ENCODE measurements around the gene C8A.

C8A gene

DNA sequence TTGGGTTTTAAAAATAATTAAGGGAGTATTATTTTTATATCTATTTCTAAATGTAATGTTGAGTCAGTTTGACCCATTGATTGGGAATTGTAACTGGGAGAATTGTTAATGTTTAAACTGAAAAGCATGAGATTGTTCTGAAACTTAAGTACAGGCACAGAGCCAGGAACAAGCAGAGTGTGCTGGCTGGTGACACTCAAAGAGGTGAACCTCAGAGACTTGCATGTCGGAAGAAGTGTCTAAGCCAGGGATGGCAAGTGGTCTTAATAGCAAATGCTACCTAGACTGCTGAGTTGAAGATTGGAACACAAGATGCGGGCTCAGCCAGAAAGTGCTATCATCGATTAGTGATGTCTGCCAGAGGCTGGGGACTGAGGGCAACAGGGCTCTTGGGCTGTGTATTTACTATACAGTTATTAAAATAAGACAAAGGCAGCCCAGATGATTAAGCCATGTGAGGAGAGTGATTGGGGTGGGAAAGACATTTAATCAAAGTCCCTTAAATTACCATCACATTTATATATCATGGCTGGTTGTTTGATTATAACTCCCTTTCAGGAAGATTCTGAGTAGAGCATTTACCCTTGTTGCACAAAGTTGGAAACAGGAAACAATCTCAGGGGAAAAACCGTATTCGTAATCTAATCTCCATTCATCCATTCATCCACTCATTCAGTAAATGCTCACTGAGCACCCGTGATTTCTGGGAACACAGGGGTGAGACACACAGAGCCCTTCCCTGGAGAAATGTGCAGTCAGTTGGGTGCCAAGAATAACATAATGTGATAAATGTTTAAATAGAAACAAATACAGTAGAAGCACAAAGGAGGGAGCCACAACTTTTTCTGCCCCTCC, 42.8 kb downstream of the C8A start:
- no peak for DNase-seq

DNA sequence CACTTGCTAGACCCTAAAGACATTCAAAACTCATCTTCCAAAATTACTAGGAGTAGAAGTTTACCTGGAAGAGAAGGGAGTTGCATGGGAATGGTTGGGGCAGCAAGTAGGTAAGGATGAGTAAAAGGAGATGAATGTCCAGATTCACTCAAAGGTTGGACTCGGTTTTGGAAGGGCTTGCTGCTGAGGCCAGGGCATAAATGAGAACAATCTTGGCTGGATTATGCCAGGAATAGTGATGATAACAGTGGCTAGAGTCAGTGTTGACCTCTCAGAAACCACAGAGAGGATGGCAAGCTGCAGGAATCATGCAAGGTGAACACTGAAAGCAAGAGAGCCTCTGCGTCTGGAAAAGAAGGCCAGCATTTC, 43.4 kb downstream of the C8A start:
- DNase-seq, result no peak

DNA sequence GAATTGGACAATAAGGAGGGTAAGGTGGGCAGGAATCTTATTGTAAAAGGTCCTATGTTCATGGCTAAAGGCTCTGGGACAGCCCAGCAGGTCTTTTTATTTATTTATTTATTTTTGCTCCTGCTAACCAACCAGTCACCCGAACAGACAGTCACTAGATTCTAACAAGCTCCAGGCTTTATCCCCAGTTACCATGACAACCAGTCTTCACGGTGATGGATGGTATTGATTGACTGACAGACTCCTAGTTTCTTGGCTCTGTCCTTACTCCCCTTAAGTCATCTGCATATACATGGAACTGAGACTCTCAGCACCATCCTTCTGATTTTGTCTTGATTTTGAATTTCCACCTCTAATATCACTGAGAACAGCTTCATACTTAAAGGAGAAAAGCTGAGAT, 44.3 kb downstream of the C8A start:
- no peak for DNase-seq

DNA sequence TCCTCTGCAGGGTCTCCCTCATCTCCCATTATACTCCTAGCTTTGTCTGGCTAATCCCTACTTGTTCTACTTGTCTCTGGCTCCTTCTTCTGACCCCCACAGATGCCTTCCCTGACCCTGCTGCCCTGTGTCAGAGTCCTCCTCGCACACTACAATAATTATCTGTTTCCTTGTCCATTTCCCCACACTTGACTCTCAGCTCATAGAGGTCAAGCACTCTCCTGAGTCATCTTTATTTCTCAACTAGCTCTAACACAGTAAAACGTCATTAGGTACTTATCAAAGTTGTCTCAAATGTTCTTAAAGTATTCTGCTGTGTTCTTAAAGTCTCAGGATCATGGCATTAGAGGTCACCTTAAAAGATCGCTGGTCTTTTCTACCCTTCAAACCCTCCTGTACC, 47.1 kb downstream of the C8A start:
- no peak for DNase-seq

DNA sequence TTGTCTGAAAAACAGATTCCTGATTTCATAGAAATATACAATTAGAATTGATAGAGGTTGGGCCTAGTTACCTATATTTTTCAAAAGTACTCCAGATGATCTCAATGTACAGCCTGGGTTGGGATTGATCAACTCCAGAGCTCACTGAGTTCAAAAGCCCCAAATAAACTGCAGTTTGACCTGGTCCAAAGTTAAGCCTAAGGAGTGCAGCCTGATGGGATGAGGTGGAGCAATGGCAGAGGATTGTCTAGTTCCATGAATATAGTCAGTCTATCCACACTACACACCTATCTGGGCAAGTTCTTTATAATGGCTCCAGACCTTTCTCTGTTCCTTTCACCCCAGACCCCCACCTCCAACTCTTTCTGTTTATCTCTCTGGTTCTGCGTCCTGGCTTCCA, 49.2 kb downstream of the C8A start:
- no peak for DNase-seq

DNA sequence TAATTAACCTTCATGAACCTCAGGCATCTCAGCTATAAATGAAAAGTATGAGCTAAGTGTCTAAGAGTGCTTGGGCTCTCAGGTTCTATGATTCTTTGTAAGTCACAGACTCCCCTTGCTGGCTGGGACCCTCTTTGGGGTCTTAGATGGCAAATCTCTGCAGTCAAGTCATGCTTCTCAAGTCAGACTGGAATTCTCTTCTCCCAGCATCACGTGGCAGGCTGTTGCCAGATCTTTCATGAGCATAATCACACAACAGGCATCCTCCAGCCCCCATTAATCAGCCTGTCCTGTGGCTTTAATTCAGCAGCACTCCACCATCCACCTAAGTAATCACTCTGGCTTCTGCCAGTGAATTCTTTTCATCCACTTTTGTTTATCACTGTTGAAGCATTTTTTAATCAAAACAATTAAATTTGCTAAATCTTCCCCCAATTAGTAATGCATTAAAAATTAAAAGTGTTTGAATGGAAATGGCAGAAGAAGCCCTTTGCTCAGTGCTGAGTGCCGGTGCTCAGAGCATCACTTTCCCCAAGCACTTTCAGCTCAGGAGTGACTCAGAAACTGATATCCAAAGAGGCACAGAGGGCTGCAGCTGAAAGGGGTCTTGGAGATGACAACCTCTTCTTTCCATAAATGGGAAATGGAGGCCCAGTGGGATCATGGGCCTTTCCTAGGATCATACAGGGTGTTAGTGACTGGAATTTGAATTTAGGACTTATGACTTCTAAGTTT, 50.2 kb downstream of the C8A start:
- DNase-seq, result no peak

DNA sequence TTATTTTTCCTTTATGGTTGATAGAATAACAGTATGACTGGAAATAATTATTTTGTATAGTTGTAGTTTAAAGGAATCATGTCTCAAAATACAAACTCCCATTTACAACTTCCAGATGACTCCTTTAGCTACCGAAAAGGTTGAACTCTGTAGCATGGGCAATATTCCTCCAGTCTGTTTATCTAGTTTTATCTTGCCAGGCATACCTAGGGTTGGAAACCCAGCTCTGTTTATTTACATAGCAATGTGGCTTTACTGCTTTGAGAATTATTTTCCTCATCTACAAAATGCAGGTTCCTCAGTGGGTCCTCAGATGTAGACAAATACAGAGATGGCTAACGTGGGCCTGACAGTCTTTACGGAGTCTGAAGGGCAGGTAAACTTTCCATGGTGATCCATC, 51.1 kb downstream of the C8A start:
- no peak for DNase-seq

DNA sequence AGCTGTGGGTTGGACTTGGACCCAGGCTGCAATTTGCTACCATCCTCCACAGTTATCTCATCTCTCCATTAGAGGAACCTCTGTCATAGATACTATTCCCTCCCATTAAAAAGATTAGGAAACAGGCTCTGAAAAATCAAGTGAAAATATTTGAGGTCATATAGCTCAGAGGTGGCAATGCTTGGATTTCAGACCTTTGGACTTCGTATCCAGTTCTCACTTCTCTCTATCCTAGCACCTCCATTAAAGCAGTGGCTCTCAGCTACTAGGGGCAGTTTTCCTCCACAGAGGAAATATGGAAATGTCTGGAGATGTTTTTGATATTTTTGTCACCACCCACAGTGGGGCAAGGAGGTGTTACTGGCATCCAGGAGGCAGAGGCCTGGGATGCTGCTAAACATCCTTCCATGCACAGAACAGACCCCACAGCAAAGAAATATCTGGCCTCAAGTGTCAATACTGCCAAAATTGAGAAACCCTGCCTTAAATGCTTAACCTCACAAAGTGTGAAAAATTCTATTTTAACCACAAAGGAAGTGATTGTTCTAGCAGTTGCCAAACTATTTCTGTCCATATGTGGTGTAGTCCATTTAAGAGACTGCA, 54.1 kb downstream of the C8A start:
- no peak for DNase-seq

DNA sequence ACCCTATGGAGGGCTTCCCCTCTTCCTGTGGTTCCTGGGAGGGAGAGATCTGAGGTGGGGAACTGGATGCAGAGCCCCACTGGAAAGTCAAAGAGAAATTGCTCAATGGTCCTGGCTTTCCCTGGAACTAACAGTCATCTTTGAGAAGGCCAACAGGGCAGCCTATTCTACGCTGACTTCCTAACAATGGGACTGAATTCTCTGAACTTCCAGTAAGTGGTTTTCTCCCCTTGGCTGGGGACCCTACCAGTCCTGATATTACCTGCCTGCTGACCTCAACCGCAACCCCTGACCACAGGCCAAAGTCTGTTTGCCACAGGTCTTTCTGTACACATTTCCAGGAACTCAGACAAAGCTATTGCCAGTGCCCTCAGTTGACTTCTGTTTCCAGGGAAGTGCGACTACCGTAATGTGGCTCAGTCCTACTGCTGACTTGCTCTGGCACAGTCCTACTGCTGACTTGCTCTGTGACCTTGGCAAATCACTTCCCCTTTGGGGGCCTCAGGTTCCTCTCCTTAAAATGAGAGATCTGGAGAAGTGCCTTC, 55.9 kb downstream of the C8A start:
- no peak for DNase-seq

DNA sequence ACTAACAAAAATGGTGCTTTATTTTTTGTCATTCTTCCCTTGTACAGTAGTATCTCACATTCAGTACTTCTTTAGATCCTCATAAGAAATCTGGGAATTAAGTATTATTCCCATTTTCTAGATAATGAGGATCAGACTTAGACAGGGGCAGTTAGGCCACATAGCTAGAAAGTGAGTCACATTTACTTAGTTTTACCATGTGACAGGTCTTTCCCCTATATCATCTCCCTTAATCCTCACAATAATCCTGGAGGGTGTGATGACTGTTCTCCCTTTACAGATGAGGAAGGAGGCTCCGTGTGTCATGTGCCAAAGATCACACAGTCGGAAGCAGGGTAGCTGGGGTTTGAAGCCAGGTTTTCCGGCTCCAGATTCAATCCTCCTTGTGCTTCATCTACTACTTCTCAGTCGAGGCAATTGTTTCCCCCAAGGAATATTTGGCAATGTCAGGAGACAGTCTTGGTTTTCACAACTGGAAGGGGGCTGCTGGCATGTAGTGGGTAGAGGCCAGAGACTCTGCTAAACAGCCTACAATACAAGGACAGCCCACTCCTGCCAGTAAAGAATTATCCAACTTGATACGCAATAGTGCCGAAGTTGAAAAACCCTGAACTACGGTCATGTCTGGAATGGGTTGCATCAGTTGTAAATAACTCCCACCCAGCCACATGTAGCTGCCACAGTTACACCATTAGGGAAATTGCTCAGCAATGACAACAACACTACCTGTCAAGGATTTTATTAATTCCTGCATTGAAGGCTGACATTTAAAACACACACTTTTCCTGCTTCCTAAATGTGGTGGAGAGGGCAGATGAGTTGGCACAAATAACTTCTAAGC, 56.7 kb downstream of the C8A start:
- no peak for DNase-seq

DNA sequence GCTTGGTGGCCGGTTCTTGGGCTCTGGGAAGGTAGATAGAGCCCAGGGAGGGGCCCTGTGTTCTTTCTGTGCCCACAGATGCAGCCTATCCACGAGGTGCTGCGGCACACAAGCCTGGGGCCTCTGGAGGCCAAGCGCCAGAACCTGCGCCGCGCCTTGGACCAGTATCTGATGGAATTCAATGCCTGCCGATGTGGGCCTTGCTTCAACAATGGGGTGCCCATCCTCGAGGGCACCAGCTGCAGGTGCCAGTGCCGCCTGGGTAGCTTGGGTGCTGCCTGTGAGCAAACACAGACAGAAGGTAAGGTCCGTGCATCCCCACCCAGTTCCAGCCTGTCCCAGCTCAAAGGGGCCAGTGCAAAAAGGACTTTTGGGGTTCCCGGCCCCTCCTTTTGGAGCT, 57.7 kb downstream of the C8A start:
- no peak for DNase-seq

DNA sequence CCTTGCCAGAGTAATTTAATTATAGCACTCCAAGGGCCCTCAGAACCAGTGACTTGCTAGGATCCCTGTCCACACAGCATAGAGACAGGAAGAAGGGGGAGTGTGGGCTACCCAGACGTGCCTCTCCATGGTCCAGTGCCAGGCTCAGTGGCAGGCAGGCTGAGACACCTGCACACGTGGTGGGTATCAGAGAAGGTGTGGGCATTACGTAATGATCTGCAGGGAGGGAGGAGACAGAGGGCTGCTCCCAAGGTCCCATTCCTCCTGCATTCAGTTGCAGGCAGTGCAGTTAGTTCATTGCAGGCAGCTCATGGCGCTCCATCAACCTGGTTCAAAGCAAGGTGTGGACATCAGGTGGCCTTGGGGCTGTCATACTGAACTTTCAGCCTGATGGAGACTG, 61.4 kb downstream of the C8A start:
- no peak for DNase-seq

DNA sequence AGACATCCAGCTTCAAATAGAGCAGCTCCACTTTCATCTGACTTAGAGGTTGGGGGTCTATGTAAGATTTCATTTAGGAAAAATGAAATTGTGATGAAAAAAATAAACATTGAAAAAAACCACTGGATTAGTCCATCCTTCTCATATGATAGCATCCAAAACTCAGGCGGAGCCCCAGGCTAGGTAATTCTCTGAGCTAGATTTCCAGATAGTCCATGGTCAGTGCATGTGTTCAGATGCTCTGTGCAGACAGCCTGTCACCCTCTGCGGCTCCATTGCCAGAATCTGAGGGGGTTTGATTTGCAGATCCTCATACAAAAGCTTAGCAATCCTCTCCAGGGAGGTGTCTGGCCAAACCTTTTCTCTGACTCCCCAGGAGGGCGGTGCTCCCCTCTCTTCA, 62.0 kb downstream of the C8A start:
- DNase-seq, result no peak

DNA sequence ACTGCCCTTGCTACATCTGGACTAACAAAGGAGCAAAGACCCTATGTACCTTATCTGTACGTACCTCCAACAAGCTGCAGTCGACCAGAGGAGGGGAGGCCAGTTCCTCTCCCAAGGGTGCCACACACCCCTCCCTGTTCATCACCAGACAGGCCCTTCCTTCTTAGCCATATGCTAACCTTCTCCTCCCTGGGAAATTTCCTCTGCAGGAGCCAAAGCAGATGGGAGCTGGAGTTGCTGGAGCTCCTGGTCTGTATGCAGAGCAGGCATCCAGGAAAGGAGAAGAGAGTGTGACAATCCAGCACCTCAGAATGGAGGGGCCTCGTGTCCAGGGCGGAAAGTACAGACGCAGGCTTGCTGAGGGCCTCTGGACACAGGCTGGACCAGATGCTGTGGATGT, 62.8 kb downstream of the C8A start:
- DNase-seq, result no peak

DNA sequence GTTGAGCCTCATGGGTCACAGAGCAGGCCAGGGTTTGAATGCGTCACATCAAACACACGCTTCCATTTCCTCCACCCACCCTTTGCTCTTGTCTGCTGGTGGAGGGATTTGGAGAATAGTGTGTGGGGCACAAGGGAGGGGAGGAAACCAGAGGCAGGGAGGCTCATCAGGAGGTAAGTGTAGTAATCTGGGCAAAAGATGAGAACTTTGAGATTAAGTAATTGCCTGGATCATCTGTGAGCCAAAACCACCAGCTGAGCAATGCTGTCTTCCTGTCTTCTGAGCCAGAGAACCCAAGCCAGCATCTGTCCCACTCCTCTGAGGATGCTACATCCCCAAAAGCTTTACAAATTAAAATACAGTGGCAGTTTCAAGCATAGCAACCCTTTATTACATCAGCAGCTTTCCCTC, 66.0 kb downstream of the C8A start:
- no peak for DNase-seq

DNA sequence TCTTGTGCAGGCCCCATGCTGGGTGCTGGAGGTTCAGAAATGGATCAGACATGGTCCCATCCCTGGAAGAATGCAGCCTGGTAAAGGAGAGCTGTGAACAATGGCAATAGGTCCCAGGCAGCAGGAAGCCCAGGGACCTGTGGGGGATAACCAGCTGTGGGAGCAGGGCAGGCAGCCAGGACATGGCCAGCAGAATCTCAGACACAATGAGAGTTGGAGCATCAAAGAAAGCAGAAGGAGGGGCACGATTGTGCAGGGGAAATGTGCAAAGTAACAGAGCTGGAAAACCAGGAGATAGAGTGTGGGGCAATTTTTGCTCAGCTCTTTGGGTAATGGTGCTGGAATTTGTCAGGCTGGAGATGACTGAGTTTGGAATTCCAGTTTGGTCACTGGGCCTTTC, 66.9 kb downstream of the C8A start:
- DNase-seq, result no peak

DNA sequence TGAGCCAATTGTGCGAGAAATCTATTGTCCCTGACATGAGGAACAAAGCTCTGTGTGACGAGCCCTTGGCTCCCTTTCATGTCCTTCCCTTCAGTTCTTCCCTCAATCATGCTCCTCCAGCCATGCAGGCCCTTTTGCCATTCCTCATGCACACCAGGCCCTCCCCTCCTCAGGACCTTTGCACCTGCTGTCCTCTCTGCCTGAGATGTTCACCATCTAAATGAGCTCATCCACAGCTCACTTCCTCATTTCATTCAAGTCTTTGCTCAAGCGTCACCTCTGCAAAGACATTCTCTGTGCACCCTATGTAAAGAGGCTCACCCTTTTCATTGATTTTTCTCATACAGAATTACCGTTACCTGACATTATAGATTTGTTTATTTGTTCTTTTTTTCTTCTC, 67.5 kb downstream of the C8A start:
- DNase-seq, result no peak

DNA sequence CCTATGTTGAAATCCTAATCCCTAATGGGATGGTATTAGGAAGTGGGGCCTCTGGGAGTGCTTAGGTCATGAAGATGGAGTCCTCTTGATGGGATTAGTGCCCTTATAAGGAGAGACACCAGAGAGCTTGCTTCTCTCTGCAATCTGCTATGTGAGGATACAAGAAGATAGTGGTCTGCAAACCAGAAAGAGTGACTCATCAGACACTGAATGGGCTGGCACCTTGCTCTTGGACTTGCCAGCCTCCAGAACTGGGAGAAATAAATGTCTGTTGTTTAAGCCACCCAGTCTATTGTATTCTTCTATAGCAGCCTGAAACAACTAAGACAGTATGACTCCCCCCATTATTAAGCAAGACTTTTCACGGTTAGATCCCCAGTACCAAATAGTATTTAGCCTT, 67.9 kb downstream of the C8A start:
- no peak for DNase-seq

DNA sequence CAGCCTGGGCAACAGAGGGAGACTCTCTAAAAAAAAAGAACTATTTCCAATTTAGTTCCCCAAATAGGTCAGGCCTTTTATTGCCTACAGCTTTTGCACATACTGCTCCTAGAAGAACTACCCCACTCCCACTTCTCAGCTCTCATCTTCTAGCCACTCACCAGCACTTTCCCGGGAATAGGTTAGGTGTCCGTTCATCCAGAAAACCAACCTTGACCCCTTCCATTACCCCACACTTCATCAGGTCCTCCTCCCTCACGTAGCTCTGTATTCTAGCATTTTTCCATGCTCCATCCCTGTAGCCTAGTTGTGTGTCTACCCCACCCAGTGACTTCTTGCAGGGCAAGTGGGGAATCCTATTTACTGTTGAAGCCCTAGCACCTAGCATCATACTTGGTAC, 68.6 kb downstream of the C8A start:
- DNase-seq, result no peak

DNA sequence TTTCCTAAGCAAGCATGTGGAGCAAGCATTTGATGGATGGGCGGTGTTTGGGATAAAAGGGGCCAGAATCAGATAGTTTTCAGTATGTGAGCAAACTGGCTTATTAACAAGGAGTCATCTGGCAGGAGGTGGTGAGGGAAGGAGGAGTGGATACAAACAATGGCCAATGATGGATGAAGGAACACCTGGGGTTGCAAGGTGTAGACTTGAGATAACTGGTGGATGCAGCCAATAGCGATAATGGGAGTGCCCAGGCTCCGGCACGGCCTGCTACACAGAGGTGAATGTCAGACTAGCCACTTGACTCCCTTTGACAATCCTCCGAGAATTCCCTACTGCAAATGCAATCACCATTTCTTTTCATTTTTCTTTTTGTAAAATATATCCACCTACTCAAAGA, 69.5 kb downstream of the C8A start:
- no peak for DNase-seq

DNA sequence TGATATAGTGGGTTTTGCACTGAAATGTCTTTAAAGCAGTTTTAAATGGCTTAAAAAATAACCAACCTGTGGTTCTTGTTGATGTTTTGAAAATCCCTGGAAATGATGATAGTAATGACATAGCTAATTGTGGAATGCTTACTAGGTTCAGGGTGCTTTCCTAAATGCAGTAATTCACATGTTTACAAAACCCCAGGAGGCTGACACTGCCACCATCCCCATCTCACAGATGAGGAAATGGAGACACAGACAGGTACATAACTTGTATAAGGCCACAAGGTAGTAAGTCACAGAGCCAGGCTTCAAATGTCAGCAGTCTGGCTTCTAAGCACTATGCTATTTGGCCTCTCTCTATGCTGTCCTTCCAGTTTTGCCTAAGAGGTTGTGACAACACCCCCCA, 70.6 kb downstream of the C8A start:
- no peak for DNase-seq

DNA sequence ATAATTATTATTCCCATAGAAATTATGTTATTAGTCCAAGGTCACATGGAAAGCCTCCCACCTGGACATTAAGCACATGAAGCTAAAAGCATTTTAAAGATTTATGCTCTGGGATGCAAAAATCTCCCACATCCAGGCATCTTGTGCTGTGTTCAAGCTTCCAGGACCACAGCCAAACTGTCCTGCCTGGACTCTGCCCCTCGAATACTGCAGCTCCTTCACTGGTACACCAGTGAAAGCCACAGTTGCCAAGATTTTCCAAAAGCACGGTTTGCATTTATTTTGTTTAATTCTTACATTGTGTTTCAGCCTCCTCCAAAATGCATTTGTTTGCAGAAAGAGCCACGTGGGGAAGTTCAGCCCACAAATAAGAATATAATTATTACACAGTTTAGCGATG, 72.6 kb downstream of the C8A start:
- DNase-seq, result no peak

DNA sequence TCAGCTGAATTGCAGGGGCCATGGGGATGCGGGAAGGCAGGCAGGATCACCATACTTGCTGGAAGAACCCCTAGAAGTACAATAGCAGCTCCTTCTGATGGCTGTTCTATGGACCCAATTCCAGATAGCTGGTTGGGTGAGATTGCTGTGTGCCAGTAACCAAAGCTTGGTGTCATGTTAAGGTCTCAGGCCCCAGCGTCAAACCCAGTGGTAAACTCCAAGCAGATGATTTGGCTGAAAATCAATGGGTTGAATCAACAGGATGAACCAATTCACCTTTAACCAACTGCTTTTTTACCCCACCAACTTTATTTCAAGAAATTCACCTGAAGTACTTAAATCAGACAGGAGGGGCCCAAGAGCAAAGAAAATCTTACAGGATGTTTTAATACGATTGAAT, 73.4 kb downstream of the C8A start:
- DNase-seq, result no peak
